GM19025 (cell line): ENCODE measurements around the gene CHD8.
"Not testable (repeated sequence)": the region's sequence is repeated elsewhere in the genome, so short reads cannot be mapped to it uniquely, and the experiment has no call there.

Experiments
- ATAC-seq: cut with Tn5 transposase; IDR thresholded peaks from one replicate; pipeline ENCODE4 v1.9.1; 2021; ENCODE audit warnings: mild to moderate bottlenecking, low read depth, moderate library complexity; ENCODE audit not compliant: unreplicated experiment

Gene CHD8

DNA sequence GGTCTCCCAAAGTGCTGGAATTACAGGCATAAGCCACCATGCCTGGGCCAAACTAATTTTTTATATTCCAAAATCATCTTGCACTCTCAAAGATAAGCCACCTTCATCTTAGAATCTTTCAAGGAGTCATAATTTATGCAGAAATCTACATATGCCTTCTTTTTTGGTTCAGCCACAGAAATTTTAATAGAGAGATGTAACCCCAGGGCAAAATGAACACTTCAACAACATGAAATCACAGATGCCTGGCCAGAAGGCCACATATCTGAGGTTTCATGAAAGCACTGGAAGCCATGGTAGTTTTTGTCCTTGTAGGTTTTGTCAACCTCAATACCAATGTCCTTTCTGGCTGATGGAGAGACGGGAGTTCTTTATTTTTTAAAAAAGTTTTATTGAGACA, 81.9 kb downstream of the CHD8 start:
- ATAC-seq, result no peak

DNA sequence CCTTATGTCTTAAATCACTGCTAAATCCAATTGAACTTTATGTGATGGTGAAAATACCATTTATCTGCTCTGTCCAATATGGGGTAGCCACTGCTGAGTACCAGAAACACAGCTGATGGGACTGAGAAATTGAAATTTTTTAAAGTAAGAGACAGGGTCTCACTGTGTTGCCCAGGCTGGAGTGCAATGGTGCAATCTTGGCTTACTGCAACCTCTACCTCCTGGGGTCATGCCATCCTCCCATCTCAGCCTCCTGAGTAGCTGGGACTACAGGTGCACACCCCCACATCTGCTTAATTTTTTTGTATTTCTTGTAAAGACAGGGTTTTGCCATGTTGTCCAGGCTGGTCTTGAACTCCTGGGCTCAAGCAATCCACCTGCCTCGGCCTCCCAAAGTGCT, 83.1 kb downstream of the CHD8 start:
- ATAC-seq, result not testable (repeated sequence)

DNA sequence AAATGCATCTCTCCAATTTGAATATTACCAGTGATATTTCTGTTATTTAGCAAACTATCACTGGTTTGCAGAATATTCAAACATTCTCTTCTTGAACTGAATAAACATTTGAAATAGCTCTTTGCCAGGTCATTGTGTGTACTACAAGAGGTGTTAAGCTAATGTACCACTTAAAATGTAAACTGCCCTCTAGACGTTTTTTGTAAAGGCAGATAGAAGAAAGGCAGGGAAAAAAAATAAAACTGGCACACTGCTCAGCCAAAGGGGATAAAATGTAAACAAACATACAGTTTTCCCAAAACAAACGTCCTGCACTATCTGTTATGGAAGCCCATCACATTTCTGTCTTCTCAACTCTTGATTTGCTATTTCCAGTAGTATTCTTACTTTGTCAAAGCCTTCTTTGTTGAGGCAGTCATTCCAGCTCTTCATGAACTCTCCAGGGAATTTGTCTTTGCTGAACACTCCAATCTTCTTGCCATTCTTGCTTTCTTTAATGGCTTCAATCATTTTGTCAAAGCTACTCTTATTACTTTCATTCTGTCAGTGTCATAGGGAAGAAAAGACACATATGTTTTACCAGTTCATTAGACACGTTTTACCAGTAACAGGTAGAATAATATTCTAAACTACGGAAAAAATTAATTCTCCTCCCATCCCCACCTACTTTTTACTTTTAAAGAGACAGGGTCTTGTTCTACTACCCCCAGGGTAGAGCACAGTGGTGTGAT, 85.8 kb downstream of the CHD8 start:
- no peak for ATAC-seq

DNA sequence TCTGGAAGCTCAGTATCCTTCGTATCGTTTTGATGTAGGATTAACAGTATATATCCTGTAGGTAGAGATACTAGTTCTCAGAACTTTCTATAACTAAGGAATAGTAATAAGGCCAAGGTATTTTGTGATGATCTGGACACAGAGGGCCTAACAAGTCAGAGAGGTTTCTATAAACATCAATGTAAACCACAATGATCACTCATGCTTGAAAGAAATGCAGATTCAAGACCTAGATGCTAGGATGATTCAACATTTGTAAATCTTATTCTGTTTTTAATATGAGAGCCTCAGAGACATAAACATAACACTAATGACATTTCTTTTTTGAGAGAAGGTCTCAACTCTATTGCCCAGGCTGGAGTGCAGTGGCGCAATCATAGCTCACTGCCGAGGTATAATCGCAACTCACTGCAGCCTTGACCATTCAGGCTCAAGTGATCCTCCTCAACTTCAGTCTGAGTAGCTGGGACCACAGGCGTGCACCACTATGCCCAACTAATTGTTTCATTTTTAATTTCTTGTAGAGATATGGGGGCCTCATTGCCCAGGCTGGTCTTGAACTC, 88.3 kb downstream of the CHD8 start:
- ATAC-seq, result no peak

DNA sequence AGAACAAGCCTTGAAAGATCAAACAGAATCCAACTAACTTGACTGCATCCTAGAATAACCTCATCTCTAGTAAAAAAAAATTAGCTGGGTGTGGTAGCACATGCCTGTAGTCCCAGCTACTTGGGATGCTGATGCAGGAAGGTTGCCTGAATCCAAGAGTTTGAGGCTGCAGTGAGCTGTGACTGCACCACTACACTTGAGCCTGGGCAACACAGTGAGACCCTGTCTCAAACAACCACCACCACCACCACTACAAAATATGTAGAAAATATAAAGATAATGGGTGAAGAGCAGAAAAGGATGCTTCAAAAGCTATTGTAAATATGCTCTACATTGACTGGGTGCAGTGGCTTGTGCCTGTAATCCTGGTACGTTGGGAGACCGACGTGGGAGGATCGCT, 99.4 kb downstream of the CHD8 start:
- ATAC-seq, result no peak

DNA sequence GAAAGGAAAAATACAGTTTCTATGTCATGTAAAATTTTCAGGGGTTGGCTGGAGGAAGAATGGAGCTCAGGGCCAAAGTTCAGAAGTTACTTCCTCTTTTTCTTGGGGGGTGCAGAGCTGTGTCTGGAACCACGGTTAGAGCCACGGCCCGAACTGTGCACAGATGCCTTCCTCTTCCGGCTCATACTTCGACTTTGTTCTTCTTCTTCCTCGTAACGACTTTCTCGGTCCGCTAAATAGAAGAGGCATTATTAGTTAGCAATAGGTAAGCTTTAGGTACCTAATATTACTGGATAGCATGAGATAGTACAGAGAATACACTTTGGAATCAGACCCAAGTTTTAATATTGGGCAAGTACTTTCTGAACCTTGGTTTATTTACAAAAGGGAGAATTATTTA, 103.3 kb downstream of the CHD8 start:
- no peak for ATAC-seq

DNA sequence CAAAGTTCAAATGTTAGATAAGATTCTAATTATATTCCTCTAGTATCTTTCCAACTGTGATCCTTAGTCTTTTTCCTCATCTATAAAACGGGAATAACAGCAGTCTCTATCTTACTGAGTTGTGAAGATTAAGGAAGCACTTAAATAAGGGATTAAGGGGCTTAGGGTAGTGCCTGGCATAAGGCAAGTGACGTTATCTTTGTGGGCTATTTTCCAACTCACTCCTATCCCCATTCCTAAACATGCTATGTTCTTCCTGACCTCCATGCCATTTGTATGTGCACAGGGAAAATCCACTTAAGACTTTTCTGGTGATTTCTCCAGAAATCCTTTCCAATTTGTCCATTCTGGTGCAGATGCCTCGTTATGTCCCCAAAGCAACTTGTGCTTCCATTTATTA, 105.4 kb downstream of the CHD8 start:
- no peak for ATAC-seq

DNA sequence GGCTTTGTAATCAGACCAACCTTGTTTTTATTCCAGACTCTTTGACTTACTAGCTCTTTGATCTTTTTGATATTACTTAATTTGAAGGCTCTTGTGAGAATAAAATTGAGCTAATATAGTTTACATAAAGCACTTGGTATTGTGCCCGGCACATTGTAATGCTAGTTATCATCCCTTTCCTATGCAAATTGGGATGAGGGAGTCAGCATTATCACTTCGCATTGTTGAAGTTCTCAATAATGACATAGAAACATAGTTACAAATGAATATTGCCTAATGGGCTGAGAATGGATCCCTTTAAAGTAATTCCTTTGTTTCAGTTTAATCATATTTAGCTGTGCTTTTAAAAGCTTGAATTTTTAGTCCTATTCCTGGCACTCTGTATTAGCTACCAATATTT, 108.7 kb downstream of the CHD8 start:
- no peak for ATAC-seq

DNA sequence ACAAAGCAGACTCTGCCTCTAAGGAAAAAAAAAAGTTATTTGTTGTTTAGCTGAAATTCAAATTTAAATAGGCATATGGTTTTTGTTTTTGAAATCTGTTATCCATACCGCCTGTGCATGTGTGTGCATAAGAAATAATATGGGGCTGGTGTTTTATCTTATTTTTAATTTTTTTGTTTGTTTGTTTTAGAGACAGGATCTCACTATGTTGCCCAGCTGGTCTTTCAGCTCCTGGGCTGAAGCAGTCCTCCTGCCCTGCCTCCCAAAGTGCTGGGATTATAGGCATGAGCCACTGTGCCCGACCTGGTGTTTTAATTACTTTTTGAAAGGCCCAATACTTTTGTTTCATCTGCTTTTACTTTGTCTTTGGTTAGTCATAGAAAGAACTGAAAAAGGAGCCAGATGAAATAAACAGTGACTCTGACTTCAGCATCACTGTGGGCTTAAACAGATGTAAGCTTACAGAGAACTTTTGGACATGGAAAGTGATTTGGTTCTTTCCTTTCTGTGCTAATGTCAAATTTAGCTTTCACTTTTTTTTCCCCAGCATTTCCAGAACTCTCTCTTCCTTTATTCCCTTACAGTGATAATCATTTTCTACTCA, 109.3 kb downstream of the CHD8 start:
- no peak for ATAC-seq

DNA sequence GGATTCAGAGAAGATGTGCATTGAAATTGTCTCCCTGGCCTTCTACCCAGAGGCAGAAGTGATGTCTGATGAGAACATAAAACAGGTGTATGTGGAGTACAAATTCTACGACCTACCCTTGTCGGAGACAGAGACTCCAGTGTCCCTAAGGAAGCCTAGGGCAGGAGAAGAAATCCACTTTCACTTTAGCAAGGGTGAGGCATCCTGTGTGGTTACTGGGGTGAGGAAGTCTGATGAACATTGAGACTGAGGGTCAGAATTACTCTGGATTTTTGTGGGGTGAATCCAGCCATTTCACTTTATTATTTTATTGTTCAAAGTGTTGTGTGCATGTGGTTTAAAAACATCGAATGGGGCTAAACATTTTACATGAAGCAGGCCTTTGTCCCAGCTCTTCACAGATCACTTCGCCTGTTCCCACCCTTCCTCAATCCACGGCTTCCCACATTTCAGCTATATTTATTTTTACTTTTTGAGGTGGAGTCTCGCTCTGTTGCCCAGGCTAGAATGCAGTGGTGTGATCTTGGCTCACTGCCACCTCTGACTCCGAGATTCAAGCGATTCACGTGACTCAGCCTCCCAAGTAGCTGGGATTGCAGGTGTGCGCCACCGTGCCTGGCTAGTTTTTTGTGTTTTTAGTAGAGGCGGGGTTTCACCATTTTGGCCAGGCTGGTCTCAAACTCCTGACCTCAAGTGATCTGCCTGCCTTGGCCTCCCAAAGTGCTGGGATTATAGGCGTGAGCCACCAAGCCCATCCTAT, 112.7 kb downstream of the CHD8 start:
- ATAC-seq, result no peak
